SIG-M5 treated with dmso at 0.1 percent for 504 hours (cell line): ENCODE results near the gene FUZ.
"Not testable (repeated sequence)": the region's sequence is repeated elsewhere in the genome, so short reads cannot be mapped to it uniquely, and the experiment has no call there.

ENCODE experiments used
- DNase-seq: peaks from one replicate; lab custom pipeline; 2025; ENCODE audit not compliant: unreplicated experiment; lab: John Stamatoyannopoulos, UW

FUZ gene

DNA sequence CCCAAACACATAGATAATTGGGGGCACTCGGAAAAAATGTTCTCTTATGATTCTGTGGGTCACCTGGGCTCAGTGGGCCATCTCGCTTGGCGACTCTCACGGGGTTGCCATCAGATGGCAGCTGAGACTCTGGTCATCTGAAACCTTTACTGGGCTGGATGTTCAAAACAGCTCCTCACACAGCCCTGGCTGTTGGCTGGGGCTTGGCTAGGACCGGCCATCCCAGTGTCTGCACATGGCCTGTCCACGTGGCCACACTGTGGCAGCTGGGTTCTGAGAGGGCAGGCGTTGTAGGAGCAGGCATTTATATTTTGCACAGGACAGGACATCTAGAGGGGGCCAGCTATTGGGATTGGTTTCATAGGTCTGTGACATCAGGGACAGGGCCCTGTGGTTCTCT, 20.5 kb upstream of the FUZ start:
- no peak for DNase-seq

DNA sequence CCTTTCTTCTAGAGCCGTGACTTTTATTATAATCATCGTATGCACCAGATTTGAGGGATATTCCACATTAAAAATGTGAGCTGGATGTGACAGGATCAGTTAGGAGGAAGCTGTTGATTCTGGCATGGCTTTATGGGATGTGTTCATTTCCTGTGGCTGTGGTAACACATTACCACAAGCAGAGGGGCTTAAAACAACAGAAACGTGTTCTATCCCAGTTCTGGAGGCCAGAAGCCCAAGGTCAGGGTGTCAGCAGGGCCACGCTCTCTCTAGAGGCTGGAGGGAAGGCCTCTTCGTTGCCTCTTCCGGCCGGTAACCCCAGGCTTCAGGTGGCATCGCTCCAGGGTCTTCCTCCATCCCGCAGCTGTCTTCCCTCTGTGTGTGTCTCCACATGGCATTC, 19.5 kb upstream of the FUZ start:
- DNase-seq, result peak; percentile 69

DNA sequence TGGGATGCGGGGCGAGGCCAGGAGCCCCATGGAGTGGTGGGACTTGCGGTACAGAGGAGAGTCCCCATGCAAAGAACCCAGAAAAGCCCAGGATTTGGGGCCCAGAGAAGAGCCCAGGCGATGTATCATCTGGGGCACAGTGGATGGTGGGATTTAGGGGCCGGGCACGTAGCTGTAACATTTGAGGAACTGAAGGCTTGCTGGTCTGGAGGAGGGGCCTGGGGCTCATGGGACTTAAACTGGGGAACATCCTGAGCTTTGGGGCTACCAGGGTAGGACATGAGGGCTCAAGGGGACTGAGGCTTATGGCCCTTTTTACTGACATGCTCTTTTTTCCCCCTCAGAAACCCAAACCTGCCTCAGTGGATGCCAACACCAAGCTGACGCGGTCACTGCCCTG, 18.5 kb upstream of the FUZ start:
- no peak for DNase-seq

DNA sequence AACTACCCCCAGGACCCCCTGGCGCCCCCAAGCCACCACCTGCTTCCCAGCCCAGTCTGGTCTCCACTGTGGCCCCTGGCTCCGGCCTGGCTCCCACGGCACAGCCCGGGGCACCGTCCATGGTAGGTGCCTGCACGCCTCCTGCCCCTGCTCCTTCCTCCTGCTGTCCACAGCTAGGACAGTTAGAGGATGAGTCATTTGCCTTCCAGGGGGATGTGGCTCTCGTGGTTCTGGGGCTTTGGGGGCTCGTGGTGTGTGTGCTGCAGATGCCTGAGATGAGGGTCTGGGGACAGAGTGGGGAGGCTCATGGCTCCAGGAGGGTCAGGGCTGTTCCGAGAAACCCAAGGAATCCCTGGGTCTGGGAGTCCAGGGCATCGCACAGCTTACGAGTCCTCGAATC, 17.7 kb upstream of the FUZ start:
- DNase-seq, result no peak

DNA sequence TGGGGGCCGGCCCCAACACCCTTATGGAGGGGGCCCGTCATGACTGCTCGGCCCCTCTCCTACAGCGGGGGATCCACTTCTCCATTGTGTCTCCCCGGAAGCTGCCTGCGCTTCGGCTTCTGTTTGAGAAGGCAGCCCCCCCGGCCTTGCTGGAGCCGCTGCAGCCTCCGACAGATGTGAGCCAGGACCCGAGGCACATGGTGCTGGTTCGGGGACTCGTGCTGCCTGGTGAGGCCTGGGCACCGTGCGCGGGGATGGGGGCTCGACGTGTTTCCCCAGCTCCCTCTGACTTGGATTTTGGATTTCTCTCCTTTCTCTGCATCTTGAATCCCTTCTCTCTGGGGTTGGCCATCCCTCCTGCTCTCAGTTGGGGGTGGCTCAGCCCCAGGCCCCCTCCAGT, 16.6 kb upstream of the FUZ start:
- DNase-seq, result no peak

DNA sequence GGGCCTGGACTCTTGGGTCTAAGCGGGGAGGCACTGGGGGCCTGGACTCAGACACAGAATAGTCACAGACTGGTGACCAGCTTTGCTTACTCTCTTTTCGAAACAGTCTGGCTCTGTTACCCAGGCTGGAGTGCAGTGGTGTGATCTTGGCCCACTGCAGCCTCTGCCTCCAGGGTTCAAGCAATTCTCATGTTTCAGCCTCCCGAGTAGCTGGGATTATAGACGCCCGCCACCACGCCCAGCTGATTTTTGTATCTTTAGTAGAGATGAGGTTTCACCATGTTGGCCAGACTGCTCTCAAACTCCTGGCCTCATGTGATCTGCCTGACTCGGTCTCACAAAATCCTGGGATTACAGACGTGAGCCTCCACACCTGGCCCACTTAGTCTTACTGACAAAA, 16.1 kb upstream of the FUZ start:
- DNase-seq, result no peak

DNA sequence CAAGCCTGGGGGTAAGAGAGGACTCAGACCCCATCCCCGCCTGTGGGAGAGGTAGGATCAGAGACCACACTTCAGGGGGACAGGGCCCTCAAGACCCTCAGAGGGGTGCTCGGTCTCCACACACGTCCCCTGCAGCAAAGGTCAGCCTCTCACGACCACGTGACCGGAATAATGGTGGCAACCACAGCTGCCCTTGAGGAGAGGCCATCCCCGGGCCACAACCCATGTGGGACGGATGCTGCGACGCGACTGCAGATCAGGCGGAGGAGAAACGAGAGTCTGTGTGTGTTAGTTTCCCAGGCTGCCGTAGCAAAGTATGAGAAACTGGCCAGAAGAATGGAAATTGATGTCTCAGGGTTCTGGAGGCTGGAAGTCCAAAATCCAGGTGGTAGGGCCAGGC, 13.9 kb upstream of the FUZ start:
- no peak for DNase-seq

DNA sequence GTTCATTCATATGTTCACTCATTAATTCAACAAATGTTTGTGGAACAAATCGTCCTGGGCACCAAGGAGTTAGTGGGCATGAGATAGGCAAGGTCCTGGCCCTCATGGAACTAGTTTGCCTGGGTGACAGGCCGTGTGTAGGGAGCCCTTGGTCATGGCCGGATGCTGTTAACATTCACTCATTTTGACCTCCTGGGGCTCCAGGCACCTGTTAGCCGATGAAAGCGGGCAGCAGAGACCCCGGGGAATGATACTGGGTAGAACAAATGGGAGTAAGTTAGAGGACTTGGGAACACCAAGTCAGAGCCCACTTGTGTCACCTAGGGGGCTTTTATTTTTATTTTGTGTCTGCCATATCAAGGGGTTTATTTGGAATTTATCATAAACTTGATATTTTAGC, 11.6 kb upstream of the FUZ start:
- no peak for DNase-seq

DNA sequence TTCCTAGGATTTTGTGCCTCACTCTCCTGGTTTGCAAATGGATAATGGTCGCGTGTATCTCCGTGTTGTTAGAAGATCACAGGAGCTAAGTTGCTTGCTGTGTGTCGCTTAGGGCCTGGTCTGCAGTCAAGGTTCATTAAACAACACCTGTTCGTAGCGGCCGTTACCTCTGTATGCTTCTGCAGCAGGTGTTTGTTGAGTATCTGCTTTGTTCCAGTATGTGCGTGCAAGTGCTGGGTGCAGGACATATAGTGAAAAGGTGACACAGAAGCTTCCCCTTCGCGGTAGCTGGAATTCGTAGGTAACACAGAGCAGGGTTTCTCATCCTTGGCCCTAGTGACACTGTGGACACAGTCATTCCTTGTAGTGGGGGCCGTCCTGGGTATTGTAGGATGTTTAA, 10.4 kb upstream of the FUZ start:
- no peak for DNase-seq

DNA sequence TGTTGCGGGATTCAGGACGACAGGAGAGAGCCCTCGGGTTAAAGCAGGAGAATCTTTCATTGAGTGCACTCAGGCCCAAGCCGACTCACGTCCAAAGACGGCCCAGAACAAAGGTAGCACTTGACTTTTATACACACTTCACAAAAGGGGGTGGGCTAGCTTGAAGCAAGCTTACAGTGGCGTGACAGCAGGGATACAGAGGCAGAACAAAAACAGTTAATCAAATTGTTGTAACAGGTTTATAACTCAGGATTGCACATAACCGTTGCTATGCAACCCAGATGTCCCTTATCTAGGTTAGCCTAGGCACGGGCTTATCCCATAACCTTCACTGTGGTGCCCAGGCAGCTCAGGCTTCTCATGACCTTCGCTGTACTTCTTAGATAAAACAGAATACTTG, 7.0 kb upstream of the FUZ start:
- DNase-seq, result no peak

DNA sequence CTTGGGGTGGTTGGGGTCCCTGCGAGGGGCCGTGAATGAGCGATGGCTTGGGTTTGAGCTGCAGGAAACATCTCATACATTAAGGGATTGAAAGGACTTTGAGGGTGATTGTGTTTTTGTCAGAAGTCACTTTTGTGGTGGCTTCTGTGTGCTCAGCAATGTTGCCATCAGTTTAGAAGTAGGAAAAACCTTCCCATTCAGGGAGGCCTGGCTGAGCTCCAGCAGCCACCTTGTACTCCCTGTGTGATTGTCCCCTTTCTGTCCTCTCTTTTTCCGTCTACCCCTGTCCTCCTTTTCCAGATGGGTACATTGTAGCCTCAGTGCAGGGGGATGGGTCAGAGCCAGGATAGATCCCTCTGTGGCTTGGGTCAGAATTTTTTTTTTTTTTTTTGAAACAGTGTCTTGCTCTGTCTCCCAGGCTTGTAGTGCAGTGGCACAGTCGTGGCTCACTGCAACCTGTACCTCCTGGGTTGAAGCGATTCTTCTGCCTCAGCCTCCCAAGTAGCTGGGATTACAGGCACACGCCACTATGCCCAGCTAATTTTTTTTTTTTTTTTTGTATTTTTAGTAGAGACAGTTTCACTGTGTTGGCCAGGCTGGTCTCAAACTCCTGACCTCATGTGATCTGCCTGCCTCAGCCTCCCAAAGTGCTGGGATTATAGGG, 6.5 kb upstream of the FUZ start:
- DNase-seq, result not testable (repeated sequence)

DNA sequence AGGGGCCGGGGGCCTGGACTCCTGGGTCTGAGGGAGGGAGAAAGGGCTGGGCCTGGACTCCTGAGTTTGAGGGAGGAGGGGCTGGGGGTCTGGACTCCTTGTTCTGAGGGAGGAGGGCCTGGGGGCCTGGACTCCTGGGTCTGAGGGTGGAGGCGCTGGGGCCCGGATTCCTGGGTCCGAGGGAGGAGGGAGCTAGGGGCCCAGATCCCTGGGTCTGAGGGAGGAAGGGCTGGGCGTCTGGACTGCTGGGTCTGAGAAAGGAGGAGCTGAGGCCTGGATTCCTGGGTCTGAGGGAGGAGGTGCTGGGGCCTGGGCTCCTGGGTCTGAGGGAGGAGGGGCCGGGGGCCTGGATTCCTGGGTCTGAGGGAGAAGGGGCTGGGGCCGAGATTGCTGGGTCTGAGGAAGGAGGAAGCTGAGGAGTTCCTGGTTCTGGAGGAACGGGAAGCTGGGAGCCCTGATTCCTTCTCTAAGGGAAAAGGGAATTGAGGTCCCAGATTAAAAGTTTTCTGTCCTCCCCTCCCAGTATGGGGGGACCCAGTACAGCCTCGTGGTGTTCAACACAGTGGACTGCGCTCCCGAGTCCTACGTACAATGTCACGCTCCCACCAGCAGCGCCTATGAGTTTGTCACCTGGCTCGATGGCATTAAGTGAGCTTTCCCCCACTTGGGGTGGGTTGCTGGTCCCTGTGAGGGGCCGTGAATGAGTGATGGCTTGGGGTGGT, 5.7 kb upstream of the FUZ start:
- peak; percentile 3 for DNase-seq

DNA sequence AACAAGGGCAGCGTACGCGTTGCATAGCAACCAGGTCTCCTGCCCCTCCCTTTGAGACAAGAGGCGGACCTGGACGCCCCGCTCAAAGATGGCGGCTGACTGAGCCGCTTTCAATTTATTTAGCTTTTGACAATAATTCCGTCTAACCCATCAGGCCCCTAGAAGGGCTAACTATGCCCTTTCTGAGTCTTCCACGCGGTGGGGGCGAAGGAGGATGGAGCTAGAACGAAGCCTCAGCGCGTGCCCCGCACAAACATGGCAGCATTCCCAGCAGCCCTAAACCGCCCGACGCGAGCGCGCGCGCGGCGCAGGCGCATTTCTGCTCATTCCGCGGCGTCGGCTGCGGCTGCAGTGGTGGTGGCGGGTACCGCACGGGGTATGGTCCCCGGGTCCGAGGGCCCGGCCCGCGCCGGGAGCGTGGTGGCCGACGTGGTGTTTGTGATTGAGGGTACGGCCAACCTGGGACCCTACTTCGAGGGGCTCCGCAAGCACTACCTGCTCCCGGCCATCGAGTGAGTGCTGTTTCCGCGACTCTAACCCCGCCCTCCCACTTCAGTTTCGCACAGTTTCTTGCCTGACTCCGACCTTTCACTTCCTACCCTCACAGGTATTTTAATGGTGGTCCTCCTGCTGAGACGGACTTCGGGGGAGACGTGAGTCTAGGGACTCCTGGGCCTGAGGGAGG, 5.0 kb upstream of the FUZ start, which contains the start of gene MED25:
MED25 (plus strand) TSS at position 326 of the 685 bp plus-strand sequence; CDS start at position 379, 53 bp downstream.
- peak; percentile 64 for DNase-seq

DNA sequence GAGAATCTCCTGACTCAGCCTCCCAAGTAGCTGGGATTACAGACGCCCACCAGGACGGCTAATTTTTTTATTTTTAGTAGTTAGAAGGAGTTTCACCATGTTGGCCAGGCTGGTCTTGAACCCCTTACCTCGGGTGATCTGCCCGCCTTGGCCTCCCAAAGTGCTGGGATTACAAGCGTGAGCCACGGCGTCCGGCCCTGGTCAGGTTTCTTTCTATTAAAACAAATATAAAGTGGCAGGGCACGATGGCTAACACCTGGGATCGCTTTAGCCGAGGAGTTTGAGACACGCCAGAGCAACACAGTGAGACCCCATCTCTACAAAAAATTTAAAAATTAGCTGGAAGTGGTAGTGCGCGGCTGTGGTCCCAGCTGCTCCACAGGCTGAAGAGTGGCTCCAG, 3.5 kb upstream of the FUZ start:
- no peak for DNase-seq

DNA sequence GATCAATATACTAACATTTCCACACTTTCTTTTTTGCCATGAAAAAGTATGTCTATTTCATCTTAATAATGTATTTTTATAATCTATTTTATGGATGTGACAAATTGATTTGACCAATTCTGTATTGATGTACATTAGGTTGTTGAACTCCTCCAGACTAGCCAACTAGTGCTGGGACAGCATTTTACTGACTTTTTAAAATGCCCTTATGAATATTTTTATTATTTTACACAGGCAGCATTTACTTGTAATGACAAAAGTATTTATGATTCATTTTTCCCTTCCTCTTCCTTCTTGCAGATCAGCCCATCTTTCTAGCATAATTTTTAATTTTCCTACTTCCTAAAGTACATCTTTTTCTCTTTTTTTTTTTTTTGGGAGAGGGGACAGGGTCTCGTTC, 918 bp upstream of the FUZ start:
- no peak for DNase-seq

DNA sequence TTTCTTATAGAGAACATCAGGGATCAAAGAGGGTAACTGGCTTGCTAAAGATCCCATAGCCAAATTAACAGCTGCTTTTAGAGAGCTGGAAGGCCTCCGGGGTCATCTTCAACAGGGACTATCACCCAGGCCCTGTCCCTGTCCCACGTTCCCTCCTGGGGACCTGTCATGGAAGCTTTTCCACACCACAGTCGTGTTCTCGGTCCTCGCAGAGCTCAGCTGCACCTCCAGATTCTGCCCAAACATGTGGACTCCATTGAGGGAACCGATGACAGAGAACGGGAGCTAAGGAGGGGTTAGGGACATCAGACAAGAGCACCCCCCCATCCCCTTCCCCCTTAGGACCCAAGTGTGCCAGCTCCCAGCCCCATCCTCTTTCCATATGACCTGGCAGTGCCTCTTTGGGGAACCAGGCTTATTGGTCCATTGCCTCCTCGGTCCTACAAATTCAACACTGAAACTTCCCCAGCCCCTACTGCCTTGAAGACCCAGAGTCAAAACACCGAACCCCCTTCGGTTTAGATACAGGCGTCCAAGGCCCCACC, 568 bp downstream of the FUZ start:
- DNase-seq, result no peak

DNA sequence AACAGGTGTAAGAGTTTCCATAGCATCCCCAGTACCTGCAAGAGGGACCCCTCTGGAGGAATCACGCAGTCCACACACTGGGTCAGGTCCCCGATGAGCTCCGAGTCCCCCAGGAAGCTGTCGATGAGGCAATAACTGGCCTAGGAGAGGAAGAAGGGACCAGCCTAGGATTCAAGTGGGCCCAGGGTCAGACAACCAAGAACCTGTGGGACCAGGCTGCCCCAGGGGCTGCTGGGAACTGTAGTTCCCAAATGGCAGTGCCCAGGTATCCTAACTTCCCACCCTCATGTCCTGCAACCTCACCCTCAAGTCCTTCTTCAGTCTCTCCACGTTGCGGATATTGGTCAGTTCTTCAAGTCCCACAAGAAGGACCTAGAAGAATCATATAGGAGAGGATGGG, 1.8 kb downstream of the FUZ start:
- DNase-seq, result no peak

DNA sequence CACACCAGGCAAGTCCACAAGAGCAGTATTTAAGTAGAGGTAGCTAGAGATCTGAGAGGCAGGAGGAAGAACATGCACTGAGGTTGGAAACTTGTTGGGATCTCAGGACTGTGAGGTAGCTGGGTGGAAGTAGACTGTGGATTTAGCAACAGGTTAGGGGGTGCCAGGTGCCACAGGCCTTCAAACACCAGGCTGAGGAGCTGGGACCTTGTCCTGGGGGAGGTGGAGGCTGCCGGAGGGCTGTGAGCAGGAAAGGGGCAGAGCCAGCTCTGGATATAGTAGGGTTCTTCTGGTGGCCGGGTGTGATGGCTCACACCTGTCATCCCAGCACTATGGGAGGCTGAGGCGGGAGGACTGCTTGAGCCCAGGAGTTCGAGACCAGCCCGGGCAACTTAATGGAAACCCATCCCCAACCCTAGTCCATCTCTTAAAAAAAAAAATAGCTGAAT, 3.1 kb downstream of the FUZ start:
- no peak for DNase-seq

DNA sequence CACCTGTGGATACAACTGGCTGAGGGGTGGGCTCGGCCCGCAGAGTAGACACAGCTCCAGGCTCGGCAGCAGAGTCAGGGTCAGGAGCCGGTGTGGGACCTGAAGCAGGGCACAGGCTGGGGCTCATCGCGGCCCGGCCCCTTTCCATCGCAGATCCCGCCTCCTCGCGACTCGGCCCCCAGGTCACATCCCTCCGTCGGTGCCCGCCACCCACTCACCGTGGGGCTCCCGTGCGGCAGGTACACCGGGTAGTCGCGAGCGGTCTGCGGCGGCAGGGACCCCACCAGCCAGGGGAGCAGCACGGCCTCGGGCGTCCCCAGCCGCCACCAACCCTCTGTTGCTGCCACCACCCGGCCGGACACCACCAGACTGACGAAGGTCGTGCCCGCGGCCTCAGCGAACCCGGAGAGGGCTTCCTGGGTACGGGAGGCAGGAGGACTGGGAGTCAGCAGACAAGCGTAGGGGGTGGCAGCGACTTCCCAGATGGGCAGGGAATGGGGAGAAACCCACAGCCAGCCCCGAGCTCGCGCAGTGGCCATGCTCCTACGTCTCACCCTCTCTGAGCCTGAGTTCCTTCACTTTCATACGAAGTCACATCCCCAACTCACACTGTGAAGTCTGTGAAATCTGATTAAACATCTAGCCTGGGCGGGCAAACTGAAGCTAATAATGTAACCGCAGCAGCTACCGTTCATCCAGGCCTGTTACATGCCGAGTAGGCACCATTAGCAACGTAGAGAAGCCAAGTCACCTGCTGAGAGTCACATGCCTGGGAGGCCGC, 3.7 kb downstream of the FUZ start:
- no peak for DNase-seq

DNA sequence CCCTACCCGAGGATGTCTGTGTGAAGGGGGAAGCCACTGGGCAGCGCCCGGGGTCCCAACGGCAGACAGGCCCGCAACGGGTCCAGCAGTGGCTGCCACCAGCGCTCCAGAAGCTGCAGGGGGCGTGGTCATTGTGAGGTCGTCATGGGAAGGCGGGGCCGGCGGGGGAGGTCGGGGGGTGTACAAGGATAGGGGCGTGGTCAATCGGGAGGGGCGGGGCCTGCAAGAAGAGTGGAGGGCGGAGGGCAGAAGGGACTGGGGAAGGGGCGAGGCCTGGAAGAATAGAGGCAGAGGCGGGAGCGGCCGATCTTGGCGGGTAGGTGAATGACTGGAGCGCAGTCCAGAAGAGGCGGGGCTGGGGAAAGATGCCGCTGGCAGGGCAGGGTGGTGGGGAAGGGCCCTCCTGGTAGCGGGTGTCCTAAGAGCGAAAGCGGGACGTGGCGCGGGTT, 4.4 kb downstream of the FUZ start:
- DNase-seq, result no peak
